Measurements from ENCODE around the gene EPOP. TPM values are rescaled to one million over a fixed set of nuclear protein-coding genes. Genes with fewer than 3 reads are reported as not detected.

Gene EPOP
- total RNA-seq, 1 experiment from 2014 or later = 4.0 TPM

DNA sequence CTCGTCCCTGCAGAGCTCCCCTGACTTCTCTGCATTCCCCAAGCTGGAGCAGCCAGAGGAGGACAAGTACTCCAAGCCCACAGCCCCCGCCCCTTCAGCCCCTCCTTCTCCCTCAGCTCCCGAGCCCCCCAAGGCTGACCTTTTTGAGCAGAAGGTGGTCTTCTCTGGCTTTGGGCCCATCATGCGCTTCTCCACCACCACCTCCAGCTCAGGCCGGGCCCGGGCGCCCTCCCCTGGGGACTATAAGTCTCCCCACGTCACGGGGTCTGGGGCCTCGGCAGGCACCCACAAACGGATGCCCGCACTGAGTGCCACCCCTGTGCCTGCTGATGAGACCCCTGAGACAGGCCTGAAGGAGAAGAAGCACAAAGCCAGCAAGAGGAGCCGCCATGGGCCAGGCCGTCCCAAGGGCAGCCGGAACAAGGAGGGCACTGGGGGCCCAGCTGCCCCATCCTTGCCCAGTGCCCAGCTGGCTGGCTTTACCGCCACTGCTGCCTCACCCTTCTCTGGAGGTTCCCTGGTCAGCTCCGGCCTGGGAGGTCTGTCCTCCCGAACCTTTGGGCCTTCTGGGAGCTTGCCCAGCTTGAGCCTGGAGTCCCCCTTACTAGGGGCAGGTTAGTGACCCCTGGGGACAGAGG lies 41.7 kb upstream of the EPOP start:
- ChIA-PET CTCF (no interaction called here), POLR2A (ENCODE audit: low non-redundant PET) (no interaction called here)
- Histone ChIP-seq H3K27me3 (replicated peaks; ENCODE audit: insufficient read depth, low read depth, low read length, poor library complexity) (no peaks in the 10 kb centered on the region), H3K9me3 (ENCODE audit: low read depth, low read length, poor library complexity, severe bottlenecking) (no peaks in the 10 kb centered on the region), H3K4me3 (ENCODE audit: low read depth, low read length, poor library complexity, severe bottlenecking) (no peak overlapping the region), H3K27ac (ENCODE audit: low read depth, low read length, poor library complexity, severe bottlenecking) (no peak overlapping the region), H3K4me1 (ENCODE audit: insufficient read depth, low read length, poor library complexity, severe bottlenecking) (no peaks in the 10 kb centered on the region), H3K36me3 (ENCODE audit: insufficient read depth, low read length, poor library complexity, severe bottlenecking) (peaks cover 12% of the 10 kb centered on the region)
- no peak for TF ChIP-seq EZH2 (IDR thresholded peaks at IDR 0.05; ENCODE audit: borderline replicate concordance, low read depth, low read length, poor library complexity, severe bottlenecking)
- TF ChIP-seq, protein P1, sequence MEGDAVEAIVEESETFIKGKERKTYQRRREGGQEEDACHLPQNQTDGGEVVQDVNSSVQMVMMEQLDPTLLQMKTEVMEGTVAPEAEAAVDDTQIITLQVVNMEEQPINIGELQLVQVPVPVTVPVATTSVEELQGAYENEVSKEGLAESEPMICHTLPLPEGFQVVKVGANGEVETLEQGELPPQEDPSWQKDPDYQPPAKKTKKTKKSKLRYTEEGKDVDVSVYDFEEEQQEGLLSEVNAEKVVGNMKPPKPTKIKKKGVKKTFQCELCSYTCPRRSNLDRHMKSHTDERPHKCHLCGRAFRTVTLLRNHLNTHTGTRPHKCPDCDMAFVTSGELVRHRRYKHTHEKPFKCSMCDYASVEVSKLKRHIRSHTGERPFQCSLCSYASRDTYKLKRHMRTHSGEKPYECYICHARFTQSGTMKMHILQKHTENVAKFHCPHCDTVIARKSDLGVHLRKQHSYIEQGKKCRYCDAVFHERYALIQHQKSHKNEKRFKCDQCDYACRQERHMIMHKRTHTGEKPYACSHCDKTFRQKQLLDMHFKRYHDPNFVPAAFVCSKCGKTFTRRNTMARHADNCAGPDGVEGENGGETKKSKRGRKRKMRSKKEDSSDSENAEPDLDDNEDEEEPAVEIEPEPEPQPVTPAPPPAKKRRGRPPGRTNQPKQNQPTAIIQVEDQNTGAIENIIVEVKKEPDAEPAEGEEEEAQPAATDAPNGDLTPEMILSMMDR (conservative IDR thresholded peaks at IDR 0.05; ENCODE audit: low read depth, low read length) = no peak
- intact Hi-C loops (cut with micrococcal nuclease; ENCODE audit: unreplicated experiment) = no loop called here
- DNase-seq (ENCODE audit: low spot score) = no peak
- no TSS peak for BruUV-seq (replicated peaks)

DNA sequence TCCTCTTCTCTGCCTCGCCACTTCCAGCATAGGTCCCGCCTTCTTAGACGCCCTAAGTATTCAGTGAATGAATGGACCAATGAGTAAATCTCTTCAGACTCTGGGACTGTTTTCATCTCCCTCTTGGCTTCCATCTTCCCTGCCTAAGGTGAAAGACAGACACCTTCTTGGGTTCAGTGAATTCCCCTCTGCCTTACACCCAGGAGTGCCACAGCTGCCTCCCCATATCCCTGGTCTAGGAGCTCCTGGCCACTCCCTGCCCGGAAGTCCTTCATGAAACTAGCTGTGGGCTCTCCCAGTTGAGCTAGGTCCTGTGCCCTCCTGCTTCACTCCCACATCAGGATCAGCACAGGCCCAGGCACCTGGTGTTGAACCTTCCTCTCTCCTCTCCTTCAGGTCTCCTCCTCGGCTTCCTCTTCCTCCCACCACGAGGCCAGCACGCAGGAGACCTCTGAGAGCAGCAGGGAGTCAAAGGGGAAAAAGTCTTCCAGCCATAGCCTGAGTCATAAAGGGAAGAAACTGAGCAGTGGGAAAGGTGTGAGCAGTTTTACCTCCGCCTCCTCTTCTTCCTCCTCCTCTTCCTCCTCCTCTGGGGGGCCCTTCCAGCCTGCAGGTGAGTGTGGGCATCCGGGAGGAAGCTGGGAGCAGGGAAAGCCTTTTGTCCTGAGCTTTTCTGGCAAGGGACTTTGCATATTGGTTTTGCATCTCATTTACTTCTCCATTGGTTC lies 40.6 kb upstream of the EPOP start:
- intact Hi-C loops (cut with micrococcal nuclease; ENCODE audit: unreplicated experiment) = no loop called here
- ChIA-PET CTCF (no interaction called here), POLR2A (ENCODE audit: low non-redundant PET) (interaction anchor here (0.9 kb wide), 1 partner anchor 30 kb away, joined by 3 read pairs; no protein-coding TSS in a partner anchor)
- H3K9me3 ChIP-seq (ENCODE audit: low read depth, low read length, poor library complexity, severe bottlenecking) = no peaks in the 10 kb centered on the region
- H3K27ac ChIP-seq (ENCODE audit: low read depth, low read length, poor library complexity, severe bottlenecking) = no peak overlapping the region
- no TSS peak for BruUV-seq (replicated peaks)
- H3K27me3 ChIP-seq (replicated peaks; ENCODE audit: insufficient read depth, low read depth, low read length, poor library complexity) = no peaks in the 10 kb centered on the region
- TF ChIP-seq, protein P1 (conservative IDR thresholded peaks at IDR 0.05; ENCODE audit: low read depth, low read length) = no peak
- TF ChIP-seq EZH2 (IDR thresholded peaks at IDR 0.05; ENCODE audit: borderline replicate concordance, low read depth, low read length, poor library complexity, severe bottlenecking) = no peak
- no peak for DNase-seq (ENCODE audit: low spot score)
- no peak overlapping the region for H3K4me3 ChIP-seq (ENCODE audit: low read depth, low read length, poor library complexity, severe bottlenecking)
- peaks cover 12% of the 10 kb centered on the region for H3K36me3 ChIP-seq (ENCODE audit: insufficient read depth, low read length, poor library complexity, severe bottlenecking)
- H3K4me1 ChIP-seq (ENCODE audit: insufficient read depth, low read length, poor library complexity, severe bottlenecking) = no peaks in the 10 kb centered on the region

DNA sequence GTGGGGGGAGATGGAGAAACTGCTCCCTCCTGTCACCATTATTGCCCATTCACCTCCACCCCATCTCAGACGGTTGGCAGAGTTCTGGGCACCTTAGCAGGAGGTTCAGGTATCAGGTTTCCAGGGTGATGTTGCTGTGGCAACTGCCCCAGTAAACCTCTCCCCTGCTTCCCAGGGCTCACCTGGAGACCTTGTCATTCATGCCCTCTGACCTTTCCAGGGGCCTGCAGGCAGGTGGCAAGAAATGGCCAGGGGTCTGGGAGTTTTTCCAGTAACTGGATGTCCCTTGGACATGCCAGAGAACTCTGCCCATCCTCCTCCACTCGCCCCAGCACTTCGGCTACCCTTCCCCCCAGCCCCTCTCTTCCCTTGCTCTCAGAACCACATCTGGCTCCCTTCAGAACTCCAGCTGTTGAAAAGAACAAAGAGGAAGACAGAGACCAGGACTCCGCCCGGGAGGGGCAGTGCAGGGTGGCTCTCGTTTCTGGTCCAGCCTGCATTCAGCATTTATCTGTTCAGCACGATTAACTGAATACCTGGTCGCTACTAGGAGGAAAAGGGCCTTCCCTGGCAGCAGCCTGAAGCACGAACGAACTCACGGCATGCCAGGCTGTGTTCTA lies 38.8 kb upstream of the EPOP start:
- TF ChIP-seq, protein P1 (conservative IDR thresholded peaks at IDR 0.05; ENCODE audit: low read depth, low read length) = no peak
- TF ChIP-seq EZH2 (IDR thresholded peaks at IDR 0.05; ENCODE audit: borderline replicate concordance, low read depth, low read length, poor library complexity, severe bottlenecking) = no peak
- no peak for DNase-seq (ENCODE audit: low spot score)
- Histone ChIP-seq H3K4me1 (ENCODE audit: insufficient read depth, low read length, poor library complexity, severe bottlenecking) (no peaks in the 10 kb centered on the region), H3K4me3 (ENCODE audit: low read depth, low read length, poor library complexity, severe bottlenecking) (no peak overlapping the region), H3K27me3 (replicated peaks; ENCODE audit: insufficient read depth, low read depth, low read length, poor library complexity) (no peaks in the 10 kb centered on the region), H3K27ac (ENCODE audit: low read depth, low read length, poor library complexity, severe bottlenecking) (no peak overlapping the region), H3K9me3 (ENCODE audit: low read depth, low read length, poor library complexity, severe bottlenecking) (no peaks in the 10 kb centered on the region), H3K36me3 (ENCODE audit: insufficient read depth, low read length, poor library complexity, severe bottlenecking) (peaks cover 12% of the 10 kb centered on the region)
- ChIA-PET POLR2A (ENCODE audit: low non-redundant PET) (no interaction called here), CTCF (no interaction called here)
- intact Hi-C loops (cut with micrococcal nuclease; ENCODE audit: unreplicated experiment) = no loop called here
- no TSS peak for BruUV-seq (replicated peaks)

Data from A673 (cell line).